CD4-positive, alpha-beta T cell treated with Interferon gamma for 1 hour (primary cell): ENCODE measurements around the gene FGA.

ENCODE experiments used
- DNase-seq: peaks from one replicate; pipeline ENCODE4 v3.0.0-alpha.2; 2020

Gene FGA

DNA sequence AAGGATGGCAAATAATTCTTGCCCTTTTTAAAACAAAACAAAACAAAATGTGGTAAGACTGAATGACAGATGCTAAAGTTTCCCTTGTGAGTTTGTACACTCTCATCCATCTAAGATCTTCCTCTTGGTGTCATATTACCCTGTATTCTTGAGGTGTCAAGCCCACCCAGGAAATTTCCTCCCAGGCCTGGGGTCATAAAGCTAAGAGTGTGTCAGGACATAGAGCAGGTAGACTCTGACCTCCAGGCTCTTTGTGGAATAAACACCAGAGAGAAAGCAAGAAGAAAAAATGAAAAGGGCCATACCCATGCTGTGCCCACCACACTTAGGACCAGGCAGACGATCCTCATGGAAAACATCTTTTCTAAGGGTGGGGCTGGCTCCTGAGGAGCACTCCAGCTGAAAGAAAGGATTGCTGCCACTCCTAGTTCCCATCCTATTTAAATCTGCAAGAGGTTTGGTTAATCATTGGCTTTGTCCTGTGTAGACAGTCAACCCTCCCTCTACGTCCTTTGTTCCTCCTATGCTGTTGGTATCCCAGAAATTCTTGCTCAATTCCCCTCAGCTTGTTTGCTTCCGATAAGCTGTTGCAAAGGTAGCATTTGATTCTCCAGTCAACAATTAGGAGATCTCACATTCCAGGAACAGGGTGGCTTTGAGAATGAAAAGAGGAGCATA, at the start of gene FGA:
FGA (minus strand) TSS at position 414 of the 678 bp plus-strand sequence; CDS start at position 359, 55 bp downstream.
- no peak for DNase-seq

DNA sequence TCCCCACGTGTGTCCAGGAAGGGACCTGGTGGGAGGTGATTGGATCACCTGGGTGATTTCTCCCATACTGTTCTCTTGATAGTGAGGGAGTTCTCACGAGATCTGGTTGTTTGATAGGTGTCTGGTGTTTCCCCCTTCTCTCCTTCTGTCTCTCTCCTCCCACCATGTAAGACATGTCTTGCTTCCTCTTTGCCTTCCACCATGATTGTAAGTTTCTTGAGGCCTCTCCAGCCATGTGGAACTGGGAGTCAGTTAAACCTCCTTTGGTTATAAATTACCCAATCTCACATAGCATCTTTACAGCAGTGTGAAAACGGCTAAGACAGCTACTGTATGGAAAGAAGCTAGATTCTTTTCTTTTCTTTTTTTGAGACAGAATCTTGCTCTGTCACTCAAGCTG, 43.5 kb upstream of the FGA start:
- no peak for DNase-seq

DNA sequence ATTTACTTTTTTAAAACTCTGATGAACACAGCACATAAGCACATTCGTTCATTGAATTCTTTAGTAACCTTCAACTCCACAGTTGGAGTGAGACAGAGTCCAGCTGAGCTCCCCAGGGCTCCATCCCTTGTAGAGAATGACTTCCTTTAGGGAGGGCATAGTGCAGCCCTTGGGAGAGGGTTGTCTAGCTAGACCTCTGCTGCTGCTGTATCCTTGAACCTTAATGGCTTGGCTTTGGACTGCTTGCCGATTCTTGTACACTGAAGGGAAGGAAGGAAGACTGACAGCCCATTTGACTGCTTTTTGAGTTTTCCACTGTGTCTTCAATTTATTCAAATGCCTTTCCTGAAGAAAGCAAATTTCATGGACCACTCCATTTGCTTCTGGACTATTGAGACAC, 41.3 kb upstream of the FGA start:
- no peak for DNase-seq

DNA sequence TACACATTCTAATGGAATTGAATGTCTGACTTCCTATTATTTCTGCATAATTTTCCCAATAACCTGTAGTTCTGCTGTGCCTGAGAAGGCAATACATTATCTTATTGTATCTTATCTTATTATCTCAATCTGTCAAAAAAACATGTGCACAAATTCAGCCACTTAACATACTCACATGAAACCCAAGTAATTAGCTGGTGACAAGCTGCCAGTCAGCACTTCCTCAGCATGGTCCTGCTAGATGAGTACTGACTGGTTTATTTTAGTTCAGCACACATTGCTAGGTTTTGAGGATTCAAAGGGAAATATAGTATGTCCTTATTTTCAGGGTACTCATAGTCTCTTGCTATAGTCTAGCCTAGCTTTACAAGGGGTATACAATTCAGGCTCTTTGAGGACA, 39.8 kb upstream of the FGA start:
- no peak for DNase-seq

DNA sequence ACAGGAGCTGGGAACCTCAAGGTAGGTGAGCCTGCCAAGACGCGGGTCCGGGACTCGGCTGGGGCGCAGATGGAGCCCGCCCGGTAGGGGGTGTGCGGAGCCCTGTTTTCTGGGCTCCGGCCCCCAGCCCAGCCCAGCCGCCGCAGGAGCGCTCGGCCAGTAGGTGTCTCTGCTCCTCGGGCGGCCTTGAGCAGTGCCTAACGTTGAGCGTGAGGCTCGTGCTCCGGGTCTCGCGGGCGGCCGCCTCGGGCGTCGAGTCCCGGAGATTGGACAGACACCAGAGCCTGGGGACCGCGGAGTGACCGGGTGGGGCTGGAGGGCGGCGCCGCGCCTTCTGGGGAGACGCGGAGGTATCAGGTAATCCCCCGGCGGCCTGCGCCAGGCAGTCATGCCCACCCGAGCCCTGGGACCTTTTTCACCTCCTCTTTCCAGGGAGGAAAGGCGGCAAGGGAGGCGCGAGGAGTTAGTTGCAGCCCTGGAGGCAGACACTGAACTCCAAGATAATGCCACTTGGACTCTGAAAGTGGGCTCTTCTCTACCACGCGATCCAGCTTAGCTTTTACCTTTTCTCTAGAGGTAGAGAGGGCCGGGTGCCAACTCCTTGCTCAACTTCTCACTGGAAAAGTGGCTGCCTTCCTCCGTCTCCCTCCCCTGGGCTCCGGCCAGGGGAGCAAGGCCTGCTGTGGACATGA, 36.4 kb upstream of the FGA start:
- DNase-seq: peak; percentile 36

DNA sequence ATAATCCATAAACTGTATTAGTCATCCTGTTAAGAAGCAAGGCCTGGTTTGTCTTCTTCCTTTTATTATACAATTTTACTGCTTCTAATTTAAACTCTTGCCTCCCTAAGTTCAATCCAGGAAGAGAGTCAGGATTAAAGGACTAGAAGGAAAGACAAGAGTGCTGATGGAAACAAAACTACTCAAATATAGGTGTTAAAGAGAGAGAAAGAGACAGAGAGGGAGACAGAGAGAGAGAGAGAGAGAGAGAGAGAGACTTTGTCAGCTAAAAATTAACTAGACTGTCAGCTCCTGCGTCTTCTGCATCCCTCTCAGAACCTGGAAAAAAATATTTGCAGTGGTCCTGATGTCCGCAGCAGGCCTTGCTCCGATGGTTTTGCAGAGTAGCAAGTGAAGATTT, 35.4 kb upstream of the FGA start:
- no peak for DNase-seq

DNA sequence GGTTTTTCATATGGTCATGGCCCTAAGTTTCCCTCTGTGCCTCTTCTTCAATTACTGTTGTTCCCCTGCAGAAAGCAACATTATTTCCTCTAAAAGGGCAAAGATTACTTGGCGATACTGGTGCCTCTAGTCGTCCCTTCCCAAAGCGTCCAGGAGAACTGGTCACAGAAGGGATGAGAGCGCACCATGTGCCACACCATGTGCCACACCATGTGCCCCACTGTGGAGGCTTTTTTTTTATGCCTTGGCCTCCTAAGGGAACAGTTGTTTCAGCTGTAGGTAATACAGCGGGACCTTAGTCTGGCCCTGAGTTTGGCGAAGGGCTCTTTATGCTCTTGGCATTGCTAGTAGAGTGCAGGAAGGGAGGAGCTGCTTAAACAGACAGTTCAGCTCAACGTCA, 33.5 kb upstream of the FGA start:
- DNase-seq: no peak

DNA sequence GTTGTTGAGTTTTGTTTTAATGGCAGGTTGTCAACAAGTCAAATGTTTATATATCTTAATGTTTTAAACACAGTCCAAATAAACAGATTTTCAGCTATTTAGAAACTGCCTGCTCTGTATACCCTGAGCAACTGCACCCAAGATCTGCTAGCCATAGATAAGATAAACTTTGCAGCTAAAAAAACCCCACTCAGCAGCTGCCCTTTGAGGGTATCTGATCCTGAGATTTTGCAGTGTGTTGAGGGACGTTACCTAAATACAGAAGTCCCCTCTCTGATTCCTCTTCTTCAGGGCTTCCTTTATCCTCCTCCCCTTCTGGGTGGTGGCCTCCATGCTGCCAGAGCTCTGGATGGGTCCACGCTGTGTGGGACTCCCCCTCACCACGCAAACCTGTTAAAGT, 32.9 kb upstream of the FGA start:
- no peak for DNase-seq

DNA sequence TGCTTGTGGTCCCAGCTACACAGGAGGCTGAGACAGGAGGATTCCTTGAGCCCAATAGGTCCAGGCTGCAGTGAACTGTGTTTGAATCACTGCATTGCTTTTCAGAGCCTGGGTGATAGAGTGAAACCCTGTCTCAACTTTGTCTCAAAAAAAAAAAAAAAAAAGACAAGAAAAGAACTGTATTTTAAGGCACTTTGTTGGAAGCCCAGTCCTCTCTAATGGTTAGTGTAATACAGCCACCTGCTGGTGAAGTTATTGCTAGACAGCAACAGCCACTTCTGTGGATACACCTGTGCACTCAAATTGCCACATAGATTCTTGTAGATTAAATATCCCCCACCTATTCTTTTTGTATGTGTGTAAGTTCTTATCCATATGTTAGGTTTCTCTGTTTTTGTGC, 32.1 kb upstream of the FGA start:
- no peak for DNase-seq

DNA sequence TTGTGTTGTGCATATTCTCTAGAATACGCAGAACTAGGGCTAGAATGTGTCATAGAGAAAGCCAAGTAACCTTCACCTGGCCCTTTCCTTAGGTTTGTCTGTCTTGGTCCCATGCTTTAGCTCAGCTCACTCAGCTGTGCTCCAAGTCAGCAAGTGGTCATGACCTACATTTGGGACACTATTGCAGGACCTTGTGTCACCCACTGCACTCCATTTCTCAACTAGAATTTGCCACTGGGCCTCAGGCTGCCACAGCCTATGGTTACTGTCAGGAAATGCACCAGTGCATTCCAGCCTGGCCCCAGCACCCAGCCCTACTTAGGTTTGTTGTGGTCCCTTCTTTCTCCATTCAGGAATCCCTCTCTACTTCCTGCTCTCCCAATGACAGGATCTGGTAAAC, 29.6 kb upstream of the FGA start:
- DNase-seq: no peak

DNA sequence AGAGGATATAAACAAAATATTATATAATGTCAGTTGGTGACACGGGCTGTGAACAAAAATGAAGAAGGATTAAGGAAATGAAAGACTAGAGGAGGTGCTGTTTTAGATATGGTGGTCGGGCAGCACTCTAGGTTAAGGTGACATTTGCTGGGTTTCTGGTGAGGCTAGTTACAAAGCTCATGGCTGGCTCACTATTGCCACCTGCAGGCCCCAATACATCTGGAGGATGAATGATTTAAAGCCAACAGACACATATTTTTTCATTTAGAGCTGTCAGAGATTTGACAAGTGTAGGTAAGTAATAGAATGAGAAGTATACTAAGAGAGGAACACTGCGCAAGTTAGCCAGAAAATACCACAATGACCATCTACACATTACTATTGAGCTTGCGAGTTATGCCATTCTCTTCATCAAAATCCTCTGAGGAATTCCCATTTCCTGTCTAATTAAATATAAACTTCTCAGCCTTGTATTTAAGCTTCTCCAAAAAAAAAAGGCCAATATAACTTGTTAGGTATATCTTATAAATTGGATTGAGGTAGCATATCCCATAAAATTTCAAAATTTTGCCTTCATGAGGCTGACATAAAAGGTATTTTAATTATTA, 28.3 kb upstream of the FGA start:
- DNase-seq: peak; percentile 32

DNA sequence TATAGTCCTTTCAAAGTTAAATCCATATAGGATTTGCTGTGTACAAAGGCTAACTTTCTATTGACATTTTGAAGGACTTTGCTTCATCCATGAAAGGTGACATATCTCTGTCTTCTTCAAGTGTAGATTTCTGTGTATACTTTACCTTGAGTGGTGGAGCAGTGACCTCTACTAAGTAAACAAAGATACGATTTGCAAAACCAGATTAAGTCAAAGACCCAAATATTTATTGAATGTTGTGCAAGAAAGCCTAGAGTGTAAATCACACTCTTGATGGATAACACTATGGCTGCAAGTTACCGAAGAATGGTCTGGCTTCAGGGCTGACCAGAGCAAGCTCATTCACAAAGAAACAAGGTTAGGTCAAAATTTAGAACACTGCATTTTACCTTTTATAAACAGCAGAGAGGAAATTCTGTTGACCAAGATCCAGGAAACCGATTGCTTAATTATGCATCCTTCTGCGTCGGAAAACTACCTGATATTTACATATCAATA, 27.3 kb upstream of the FGA start:
- no peak for DNase-seq

DNA sequence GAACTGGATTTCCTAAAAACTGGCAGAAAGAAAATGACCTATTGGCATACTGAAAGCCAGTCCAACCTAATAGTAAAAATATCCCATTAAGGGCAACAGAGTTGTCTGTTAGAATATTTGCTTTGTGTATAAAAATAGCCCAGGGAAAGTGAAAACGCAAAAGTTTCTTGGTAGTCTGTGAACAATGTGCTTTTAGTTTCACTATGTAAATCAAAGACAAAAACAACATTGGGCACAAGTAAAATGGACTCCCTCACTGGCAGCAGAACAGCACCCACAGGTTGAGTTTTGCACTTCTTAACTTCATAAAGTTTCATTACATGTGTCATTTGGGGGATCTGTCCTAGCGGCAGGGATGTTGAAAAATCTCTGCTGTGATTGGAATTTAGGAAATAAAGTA, 26.2 kb upstream of the FGA start:
- DNase-seq: no peak

DNA sequence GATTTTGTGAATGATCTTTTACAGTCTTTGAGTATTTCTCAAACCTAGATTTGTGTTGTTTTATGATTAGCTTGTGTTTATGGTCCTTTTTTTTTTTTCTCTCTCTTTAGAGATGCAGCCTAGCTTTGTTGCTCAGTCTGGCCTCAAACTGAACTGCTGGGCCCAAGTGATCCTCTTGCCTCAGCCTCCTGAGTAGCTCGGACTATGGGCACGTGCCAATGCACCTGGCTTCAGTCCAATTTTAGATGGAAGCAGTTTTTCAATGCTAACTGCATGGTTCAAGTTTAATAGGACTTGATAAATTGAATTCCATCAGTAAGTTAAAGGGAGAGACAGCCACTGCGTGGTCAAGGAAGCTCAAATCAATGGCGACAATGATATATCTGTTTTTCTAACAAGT, 25.7 kb upstream of the FGA start:
- DNase-seq: no peak

DNA sequence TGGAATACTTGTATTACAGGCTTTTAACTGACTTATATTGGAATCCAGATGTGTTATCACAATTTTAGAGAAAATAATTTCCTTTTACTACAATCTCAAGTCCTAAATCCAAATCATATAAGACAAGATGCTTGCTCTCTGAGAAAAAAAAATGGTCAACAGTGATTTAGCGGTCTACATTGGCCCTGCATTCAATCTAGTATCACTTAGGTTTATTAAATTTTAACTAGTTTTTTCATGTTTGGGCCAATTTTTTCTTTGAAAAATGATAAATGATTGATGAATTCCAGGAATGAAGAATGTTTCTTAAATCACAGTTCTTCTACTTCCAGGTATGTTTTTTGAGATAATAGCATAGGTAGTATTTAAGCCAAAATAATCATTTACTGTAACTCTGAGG, 24.7 kb upstream of the FGA start:
- DNase-seq: no peak

DNA sequence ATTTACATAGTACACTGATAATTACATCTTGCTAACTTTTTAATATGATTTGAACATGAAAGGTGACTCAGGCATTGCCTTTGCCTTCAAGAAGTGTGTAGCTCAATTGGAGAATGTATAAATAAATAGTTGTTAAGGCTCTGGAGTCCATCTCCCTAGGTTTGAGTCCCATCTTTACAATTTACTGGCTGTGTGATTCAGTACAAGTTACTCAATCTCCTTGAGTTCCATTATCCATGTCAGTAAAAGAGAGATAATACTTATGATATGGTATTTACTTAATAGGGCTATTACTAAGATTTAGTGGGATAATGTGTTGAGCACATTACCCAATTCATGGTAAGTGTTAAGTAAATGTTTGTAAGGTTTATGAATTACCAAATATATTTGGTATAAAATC, 23.8 kb upstream of the FGA start:
- no peak for DNase-seq

DNA sequence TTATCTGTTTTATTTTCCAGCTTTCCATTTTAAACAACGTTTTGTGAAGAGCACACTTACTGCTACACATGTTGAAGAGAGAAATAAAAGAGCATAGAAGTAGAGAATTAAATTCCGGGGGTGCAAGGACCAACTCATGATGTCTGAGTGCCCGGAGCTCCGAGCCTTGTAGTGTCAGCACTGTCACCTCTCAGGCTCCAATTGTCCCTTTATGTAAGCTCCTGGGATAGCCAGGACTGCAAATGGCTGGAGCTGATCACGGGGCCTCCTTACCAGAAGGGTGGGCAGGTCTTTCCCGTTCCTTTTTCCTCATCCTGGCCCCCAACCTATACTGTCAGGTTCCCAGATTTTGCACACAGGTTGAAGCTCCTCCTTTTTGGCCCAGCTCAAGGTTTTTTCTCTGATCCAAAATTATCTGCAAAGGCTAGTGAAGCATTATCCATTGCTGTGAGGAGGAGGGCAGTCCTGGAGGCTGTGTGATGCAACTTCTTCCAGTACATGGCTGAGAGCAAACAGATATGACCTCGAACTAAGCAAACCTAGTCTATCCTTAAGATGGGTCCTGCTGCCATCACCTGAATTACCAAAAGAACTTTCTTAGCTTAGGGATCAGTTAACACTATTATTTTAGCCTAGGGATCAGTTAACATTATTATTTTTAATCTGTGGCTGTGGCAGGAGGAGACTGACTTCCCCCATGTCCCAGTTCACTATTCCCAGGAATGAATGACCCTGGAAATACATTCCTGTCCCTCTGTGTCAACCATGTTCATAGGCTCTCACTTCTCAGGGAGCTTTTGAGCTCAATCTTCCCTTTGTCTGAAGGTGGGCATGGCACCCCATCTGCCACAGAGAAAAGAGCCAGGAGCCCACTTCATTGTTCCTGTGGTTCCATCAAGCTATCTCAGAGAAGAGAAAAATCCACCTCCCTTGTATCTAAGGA, 22.2 kb upstream of the FGA start, which contains the start of gene FGG:
FGG (minus strand) TSS at position 185 of the 943 bp plus-strand sequence; CDS start at position 138, 47 bp downstream.
- no peak for DNase-seq

DNA sequence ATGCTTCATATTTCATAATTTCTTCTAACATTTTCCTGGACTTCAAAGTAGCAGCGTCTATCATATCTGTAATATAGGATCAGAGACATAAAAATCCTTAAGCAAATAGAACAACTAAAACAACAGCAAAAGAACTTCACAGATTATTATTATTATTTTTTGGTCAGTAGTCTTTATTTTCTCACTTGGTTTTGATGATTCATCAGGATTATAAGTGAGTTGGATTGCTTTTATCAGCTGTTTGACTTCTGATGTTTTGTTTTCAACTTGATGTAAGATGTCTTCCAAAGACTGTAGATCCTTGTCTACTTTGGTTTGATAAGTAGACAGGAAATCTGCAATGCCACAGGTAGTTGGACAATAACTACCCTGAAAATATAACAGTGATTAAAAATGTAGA, 21.3 kb upstream of the FGA start:
- no peak for DNase-seq

DNA sequence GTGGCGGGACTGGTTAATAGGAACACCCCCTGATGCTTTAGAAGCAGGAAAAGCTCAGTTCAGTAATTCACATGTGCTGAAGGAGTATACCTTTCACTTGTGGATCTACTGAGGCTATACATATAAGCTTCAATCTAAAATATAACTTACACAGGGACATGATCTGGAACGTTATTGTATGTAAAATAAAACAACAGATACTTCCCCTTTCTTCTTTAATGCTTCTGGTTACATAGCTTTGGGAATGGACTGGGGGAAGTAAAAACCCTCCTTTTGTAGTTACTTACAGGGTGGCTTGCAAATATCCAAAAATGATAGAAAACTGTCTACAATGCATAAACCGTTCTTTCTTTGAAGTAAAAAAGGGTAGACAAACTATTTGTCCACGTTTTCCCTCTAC, 20.0 kb upstream of the FGA start:
- DNase-seq: no peak

DNA sequence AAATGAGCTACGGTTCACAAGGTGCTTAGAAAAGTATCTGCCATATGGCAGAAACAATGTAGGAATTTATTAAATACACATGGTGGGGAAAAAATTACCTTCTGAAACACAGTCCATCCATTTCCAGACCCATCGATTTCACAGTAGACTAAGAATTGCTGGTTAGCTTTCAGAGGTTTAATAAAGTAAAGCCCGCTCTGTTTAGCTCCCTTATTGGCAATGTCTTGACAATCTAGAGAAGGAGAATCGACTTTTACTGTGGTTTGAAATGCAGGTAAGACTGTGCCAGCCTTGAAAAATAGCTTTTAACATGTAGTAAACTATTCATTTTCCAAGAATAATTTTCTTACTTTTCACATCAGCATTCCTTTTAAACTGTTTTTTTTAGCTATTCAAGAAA, 19.0 kb upstream of the FGA start:
- DNase-seq: no peak

DNA sequence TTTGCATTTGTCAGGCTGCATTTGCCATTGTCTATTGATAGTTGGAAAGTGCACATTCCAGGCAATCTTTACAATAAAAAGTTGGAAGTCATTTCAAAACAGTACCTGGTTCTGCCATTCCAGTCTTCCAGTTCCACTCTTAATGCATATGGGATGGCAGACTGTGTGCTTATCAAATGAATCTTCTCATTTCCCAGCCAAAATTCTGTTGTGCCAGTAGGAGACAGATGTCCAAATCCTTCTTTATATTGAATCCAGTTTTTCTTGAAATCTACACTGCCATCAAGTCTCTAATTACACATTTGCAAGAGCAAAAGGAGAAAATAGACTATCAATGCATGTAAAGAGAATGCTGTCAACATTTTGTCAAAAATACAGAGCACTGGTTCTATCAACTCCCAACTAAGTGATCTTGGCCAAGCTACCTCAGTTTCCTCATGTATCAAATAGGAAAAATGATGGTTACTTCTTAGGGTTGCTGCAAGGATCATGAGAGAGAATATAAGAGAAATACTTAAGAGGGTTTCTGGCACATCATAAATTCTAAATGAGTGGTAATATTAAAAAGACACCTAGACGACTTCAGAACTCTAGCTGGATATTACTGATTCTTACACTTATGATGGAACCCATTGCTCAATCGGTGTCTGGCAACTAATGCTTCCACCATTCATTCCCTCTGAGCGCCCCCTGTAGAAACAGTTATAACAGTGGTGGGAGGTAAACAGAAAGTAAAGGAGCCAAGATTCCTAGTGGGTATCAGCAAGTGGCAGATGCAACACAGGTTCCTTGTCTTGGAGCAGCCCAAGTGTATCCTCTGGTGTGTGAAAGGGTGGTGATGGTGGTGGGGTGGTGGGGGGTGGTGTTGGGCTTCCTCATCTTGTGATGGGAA, 18.1 kb upstream of the FGA start:
- no peak for DNase-seq
